Measurements from ENCODE around the gene CEP162.
"Not testable (repeated sequence)": the region's sequence is repeated elsewhere in the genome, so short reads cannot be mapped to it uniquely, and the experiment has no call there.

CEP162 gene

DNA sequence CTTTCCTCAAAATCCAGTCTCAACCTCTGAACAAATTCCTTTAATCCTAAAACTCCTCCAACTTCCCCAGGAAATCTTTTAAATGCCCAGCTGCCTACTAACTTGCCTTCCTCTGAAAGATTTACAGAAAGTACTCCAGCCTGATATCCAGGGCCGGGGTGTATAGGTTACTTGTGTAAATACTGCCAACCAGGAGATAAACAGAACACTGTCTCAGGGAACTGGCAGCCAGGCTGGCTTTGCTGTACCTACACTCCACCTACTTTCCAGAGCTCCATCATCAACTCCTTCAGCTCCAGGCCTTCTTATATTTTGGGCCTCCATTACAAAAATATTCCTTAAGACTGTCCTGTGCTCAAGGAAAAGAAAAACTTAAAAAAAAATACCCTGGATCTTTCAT is 85.9 kb downstream of the CEP162 start:
- no peak overlapping the region for H3K9ac ChIP-seq (ENCODE audit: low read depth, low read length)
- no peaks in the 10 kb centered on the region for H3K36me3 ChIP-seq (ENCODE audit: insufficient read depth, low read length)
- no peaks in the 10 kb centered on the region for H3K4me1 ChIP-seq (ENCODE audit: insufficient read depth, low read length)
- H3K9me3 ChIP-seq (ENCODE audit: control insufficient read depth, insufficient read depth, low read length): no peaks in the 10 kb centered on the region

DNA sequence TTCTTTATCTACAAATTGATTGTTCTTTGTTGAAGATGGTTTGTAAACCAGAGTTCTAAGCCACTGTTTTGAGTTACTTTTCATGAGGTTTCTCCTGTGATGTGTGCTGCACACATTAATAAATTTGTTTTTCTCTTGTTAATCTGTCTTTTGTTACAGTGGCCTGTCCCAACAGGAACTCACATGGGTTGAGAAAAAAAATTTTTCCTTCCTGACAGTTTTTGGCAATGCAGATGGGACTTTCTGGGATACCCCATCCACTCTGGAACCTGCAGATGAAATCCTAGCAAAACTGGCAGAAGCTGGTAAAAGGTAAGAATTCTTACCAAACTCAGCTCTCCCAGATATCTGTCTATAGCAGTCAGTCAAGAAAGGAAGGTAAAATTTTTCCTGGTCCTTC is 88.1 kb downstream of the CEP162 start:
- Histone ChIP-seq H3K9ac (ENCODE audit: low read depth, low read length) (no peak overlapping the region), H3K36me3 (ENCODE audit: insufficient read depth, low read length) (no peaks in the 10 kb centered on the region), H3K4me1 (ENCODE audit: insufficient read depth, low read length) (no peaks in the 10 kb centered on the region), H3K9me3 (ENCODE audit: control insufficient read depth, insufficient read depth, low read length) (no peaks in the 10 kb centered on the region)

DNA sequence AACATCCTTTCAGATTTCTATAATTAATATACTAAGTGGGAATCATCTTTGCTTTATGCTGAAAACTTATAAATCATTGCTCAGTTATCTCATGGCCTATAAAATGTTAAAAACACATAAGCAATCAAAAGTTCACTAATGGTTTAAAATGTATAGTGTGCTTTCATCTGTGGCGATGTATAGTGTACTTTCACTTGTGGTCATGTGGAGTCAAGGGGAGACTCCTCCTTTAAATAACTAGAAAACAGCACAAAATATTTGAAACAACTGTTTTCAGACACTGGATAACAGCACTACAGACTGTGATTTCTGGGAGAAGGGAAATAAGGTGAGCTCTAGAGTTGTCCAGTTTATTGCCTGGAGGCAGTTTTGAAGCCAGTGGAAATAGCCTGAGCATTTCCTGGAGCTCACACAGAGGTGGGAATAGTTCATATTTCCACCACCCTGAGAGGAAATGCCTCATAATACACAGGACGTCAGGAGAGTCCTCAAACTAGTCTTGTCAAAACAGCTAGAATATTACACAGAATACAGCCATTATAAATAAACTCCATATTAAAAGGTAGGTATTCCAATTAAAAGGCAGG is 89.4 kb downstream of the CEP162 start:
- Histone ChIP-seq H3K9me3 (ENCODE audit: control insufficient read depth, insufficient read depth, low read length) (no peaks in the 10 kb centered on the region), H3K4me1 (ENCODE audit: insufficient read depth, low read length) (no peaks in the 10 kb centered on the region), H3K9ac (ENCODE audit: low read depth, low read length) (no peak overlapping the region), H3K36me3 (ENCODE audit: insufficient read depth, low read length) (no peaks in the 10 kb centered on the region)

DNA sequence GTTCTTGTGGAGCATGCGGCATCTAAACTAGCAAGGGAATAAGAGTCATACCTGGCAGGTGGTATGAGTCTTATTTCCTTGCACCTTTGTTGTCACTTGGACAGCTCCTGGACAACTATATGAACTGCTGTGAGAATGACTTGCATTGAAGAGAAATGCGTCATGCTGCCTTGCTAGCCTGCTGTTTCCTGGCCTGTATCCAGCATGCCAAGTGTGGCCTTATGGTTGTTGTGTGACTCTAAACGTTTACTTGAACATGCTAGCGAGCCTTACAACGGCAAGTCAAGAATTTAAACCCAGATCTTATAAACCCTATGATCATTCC is 90.4 kb downstream of the CEP162 start:
- no peaks in the 10 kb centered on the region for H3K36me3 ChIP-seq (ENCODE audit: insufficient read depth, low read length)
- no peaks in the 10 kb centered on the region for H3K4me1 ChIP-seq (ENCODE audit: insufficient read depth, low read length)
- no peaks in the 10 kb centered on the region for H3K9me3 ChIP-seq (ENCODE audit: control insufficient read depth, insufficient read depth, low read length)
- no peak overlapping the region for H3K9ac ChIP-seq (ENCODE audit: low read depth, low read length)

DNA sequence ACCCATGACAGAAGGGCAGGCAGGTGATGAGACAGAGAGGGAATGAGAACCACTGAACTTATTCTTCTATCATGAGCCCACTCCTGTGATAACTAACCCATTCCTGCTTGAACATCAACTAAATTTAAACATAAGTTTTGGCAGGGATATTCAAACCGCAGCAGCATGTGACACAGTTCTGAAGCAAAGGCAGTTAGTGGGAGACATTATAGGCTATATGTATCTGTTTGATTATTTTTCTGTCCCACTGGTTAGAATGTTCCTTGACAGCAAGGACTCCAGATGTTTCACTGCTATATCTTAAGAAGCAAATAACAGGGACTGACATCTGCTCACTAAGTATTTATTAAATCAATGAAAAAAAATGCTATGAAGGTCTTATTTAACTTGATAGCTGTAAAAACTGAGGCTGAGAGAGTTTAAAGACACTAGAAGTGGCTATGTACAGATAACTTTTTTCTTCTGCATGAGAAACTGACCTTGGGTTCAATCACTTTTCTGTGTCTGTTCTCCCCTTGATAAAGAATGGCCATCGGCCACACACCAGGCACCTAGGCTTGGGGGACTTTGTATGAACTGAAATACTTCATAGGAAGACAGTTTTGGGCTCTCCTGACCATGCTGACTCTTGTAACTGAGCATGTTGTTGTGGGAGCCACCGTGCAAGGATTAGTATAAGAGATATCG is 90.9 kb downstream of the CEP162 start:
- Histone ChIP-seq H3K4me1 (ENCODE audit: insufficient read depth, low read length) (no peaks in the 10 kb centered on the region), H3K9me3 (ENCODE audit: control insufficient read depth, insufficient read depth, low read length) (no peaks in the 10 kb centered on the region), H3K9ac (ENCODE audit: low read depth, low read length) (no peak overlapping the region), H3K36me3 (ENCODE audit: insufficient read depth, low read length) (no peaks in the 10 kb centered on the region)

DNA sequence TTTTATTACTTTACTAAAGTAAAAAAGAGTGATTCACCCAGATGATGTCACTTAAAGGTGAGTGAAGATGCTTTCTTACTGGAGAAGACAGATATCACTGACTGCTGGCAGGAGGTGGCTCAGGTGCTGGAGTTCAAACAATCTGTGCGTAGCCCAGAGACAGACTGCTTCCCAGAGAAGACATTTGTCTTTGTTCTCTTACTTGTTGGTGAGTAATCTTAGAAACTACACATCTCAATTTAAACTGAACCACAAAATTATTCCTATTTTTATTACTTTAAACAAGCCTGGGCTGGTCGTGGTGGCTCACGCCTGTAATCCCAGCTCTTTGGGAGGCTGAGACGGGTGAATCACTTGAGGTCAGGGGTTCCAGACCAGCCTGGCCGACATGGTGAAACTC is 92.2 kb downstream of the CEP162 start:
- Histone ChIP-seq H3K36me3 (ENCODE audit: insufficient read depth, low read length) (no peaks in the 10 kb centered on the region), H3K9me3 (ENCODE audit: control insufficient read depth, insufficient read depth, low read length) (no peaks in the 10 kb centered on the region), H3K9ac (ENCODE audit: low read depth, low read length) (no peak overlapping the region), H3K4me1 (ENCODE audit: insufficient read depth, low read length) (no peaks in the 10 kb centered on the region)

DNA sequence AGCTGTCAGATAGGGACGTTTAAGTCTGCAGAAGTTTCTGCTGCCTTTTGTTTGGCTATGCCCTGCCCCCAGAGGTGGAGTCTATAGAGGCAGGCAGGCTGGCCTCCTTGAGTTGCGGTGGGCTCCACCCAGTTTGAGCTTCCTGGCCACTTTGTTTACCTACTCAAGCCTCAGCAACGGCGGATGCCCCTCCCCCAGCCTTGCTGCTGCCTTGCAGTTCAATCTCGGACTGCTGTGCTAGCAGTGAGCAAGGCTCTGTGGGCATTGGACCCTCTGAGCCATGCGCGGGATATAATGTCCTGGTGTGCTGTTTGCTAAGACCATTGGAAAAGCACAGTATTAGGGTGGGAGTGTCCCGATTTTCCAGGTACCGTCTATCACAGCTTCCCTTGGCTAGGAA is 94.1 kb downstream of the CEP162 start:
- H3K4me1 ChIP-seq (ENCODE audit: insufficient read depth, low read length); H3K36me3 ChIP-seq (ENCODE audit: insufficient read depth, low read length); H3K9ac ChIP-seq (ENCODE audit: low read depth, low read length); H3K9me3 ChIP-seq (ENCODE audit: control insufficient read depth, insufficient read depth, low read length): not testable (repeated sequence)

DNA sequence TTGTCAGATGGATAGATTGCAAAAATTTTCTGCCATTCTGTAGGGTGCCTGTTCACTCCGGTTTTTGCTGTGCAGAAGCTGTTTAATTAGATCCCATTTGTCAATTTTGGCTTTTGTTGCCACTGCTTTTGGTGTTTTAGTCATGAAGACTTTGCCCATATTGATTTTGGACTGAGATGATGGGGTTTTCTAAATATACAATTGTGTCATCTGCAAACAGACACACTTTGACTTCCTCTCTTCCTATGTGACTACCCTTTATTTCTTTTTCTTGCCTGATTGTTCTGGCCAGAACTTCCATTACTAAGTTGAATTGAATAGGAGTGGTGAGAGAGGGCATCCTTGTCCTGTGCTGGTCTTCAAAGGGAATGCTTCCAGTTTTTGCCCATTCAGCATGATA is 97.9 kb downstream of the CEP162 start:
- not testable (repeated sequence) for H3K36me3 ChIP-seq (ENCODE audit: insufficient read depth, low read length); H3K9me3 ChIP-seq (ENCODE audit: control insufficient read depth, insufficient read depth, low read length); H3K4me1 ChIP-seq (ENCODE audit: insufficient read depth, low read length); H3K9ac ChIP-seq (ENCODE audit: low read depth, low read length)

DNA sequence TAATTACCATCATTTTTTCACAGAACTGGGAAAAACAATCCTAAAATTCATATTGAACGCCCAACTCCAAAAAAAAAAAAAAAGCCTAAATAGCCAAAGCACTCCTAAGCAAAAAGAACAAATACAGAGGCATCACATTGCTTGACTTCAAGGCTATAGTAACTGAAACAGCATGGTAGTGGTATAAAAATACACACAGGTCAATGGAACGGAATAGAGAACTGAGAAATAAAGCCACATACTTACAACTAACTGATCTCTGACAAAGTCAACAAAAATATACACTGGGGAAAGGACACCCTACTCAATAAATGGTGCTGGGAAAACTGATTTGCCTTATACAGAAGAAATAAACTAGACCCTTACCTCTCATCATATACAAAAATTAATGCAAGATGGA is 104.3 kb downstream of the CEP162 start:
- no peaks in the 10 kb centered on the region for H3K4me1 ChIP-seq (ENCODE audit: insufficient read depth, low read length)
- no peak overlapping the region for H3K9ac ChIP-seq (ENCODE audit: low read depth, low read length)
- no peaks in the 10 kb centered on the region for H3K9me3 ChIP-seq (ENCODE audit: control insufficient read depth, insufficient read depth, low read length)
- H3K36me3 ChIP-seq (ENCODE audit: insufficient read depth, low read length): no peaks in the 10 kb centered on the region

DNA sequence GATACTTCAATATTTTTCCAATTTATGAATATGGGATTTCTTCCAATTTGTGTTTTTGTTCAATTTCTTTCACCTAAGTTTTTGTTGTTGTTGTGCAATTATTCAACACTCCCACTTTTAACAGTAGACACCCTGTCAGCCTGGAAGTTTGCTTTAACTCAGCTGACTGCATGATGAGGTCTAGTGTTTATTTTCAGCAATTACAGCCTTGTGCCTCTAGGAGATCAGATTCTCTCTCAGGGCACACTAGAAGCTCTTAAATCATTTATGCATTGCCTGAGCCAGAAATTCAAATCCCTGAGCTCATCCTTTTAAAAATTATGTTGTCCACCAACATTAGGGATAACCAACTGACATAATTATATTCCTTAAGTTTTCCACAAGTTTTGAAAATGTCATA is 108.2 kb downstream of the CEP162 start:
- Histone ChIP-seq H3K4me1 (ENCODE audit: insufficient read depth, low read length) (no peaks in the 10 kb centered on the region), H3K36me3 (ENCODE audit: insufficient read depth, low read length) (no peaks in the 10 kb centered on the region), H3K9me3 (ENCODE audit: control insufficient read depth, insufficient read depth, low read length) (no peaks in the 10 kb centered on the region), H3K9ac (ENCODE audit: low read depth, low read length) (no peak overlapping the region)

DNA sequence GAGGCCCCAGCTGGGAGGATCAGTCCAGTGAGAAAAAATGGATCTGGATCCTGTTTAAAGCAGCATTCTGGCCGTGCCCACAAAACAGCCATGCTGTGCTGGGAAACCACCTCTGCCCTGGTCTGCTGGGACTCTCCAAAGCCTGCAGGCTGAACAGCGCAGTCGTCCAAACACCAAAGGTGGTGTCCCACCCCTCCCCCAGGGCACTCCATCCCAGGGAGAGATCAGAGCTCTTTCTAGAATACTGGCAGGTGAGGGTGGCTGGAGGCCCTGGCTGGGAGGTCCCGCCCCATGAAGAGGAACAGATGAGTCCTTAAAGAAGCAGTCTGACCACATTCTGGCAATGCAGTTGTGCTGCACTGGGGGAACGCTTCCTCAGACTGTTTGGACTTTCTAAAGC is 109.3 kb downstream of the CEP162 start:
- no peaks in the 10 kb centered on the region for H3K9me3 ChIP-seq (ENCODE audit: control insufficient read depth, insufficient read depth, low read length)
- no peaks in the 10 kb centered on the region for H3K4me1 ChIP-seq (ENCODE audit: insufficient read depth, low read length)
- no peak overlapping the region for H3K9ac ChIP-seq (ENCODE audit: low read depth, low read length)
- H3K36me3 ChIP-seq (ENCODE audit: insufficient read depth, low read length): no peaks in the 10 kb centered on the region

DNA sequence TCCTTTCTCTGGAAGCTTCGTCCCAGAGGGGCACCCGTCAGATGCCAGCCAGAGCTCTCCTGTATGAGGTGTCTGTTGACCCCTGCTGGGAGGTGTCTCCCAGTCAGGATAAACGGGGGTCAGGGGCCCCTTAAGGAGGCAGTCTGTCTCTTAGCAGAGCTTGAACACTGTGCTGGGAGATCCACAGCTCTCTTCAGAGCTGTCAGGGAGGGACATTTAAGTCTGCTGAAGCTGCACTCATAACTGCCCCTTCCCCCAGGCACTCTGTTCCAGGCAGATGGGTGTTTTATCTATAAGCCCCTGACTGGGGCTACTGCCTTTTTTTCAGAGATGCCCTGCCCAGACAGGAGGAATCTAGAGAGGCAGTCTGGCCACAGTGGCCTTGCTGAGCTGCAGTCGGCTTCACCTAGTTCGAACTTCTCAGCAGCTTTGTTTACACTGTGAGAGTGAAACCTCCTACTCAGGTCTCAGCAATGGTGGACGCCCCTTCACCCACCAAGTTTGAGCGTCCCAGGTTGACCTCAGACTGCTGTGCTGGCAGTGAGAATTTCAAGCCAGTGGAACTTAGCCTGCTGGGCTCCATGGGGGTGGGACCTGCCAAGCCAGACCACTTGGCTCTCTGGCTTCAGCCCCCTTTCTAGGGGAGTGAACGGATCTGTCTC is 112.4 kb downstream of the CEP162 start:
- H3K9ac ChIP-seq (ENCODE audit: low read depth, low read length); H3K9me3 ChIP-seq (ENCODE audit: control insufficient read depth, insufficient read depth, low read length); H3K36me3 ChIP-seq (ENCODE audit: insufficient read depth, low read length); H3K4me1 ChIP-seq (ENCODE audit: insufficient read depth, low read length): not testable (repeated sequence)

DNA sequence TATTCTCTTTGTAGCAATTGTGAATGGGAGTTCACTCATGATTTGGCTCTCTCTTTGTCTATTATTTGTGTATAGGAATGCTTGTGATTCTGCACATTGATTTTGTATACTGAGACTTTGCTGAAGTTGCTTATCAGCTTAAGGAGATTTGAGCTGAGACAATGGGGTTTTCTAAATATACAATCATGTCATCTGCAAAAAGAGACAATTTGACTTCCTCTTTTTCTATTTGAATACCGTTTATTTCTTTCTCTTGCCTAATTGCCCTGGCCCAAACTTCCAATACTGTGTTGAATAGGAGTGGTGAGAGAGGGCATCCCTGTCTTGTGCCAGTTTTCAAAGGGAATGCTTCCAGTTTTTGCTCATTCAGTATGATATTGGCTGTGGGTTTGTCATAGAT is 116.1 kb downstream of the CEP162 start:
- H3K9me3 ChIP-seq (ENCODE audit: control insufficient read depth, insufficient read depth, low read length); H3K36me3 ChIP-seq (ENCODE audit: insufficient read depth, low read length); H3K9ac ChIP-seq (ENCODE audit: low read depth, low read length); H3K4me1 ChIP-seq (ENCODE audit: insufficient read depth, low read length): not testable (repeated sequence)

DNA sequence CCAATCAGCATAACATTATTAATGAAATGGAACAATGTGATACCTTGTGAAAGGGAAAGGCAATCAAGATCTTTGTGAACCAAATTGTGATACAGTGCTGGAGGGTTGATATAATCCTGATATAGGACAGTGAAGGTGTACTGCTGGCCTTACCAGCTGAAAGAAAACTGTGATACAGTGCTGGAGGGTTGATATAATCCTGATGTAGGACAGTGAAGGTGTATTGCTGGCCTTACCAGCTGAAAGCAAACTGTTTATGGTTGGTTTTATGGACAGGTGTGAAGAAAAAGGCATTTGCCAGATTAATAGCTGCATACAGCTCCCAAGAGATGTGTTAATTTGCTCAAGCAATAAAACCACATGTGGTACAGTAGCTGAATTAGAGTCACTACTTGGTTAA is 119.9 kb downstream of the CEP162 start:
- H3K9ac ChIP-seq (ENCODE audit: low read depth, low read length): no peak overlapping the region
- H3K9me3 ChIP-seq (ENCODE audit: control insufficient read depth, insufficient read depth, low read length): no peaks in the 10 kb centered on the region
- no peaks in the 10 kb centered on the region for H3K36me3 ChIP-seq (ENCODE audit: insufficient read depth, low read length)
- H3K4me1 ChIP-seq (ENCODE audit: insufficient read depth, low read length): no peaks in the 10 kb centered on the region

DNA sequence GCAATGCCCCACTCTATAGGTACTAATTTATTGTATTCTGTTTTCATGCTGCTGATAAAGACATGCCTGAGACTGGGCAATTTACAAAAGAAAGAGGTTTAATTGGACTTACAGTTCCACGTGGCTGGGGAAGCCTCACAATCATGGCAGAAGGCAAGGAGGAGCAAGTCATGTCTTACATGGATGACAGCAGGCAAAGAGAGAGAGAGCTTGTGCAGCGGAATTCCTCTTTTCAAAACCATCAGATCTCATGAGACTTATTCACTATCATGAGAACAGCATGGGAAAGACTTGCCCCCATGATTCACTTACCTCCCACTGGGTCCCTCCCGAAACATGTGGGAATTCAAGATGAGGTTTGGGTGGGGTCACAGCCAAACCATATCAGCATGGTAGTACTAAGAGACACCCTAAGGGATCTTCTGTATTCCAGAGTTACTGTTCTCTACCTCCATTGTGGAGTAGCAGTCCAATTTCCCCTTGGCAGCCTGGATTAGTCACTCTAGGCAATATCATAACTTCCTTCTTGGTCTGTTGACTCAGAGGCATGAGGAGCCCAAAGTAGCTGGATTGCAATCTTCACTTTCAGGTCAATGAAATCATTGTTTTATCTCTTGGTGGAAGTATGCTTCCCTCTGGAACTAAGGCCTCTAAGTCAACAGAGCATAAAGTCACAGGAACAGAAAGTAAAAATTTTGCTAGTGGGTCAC is 122.1 kb downstream of the CEP162 start:
- H3K4me1 ChIP-seq (ENCODE audit: insufficient read depth, low read length); H3K9me3 ChIP-seq (ENCODE audit: control insufficient read depth, insufficient read depth, low read length); H3K36me3 ChIP-seq (ENCODE audit: insufficient read depth, low read length); H3K9ac ChIP-seq (ENCODE audit: low read depth, low read length): not testable (repeated sequence)
